ENCODE results near the gene NAV2. TPM values are rescaled to one million over a fixed set of nuclear protein-coding genes. Genes with fewer than 3 reads are reported as not detected.

NAV2 gene
- total and polyA plus RNA-seq, 2 experiments from 2014 or later = 26.0 to 45.0 TPM

- H3K36me3 Mint-ChIP-seq (ENCODE audit: low read depth) = peaks cover 21% of the 10 kb centered on the region
- H3K4me2 ChIP-seq = peak overlapping the region; percentile 27
- no peaks in the 10 kb centered on the region for H4K20me1 ChIP-seq (replicated peaks; ENCODE audit: insufficient read depth)
- ATAC-seq (no peak), DNase-seq (ENCODE audit: low spot score) (no peak)
- TF ChIP-seq EZH2phosphoT487 (IDR thresholded peaks at IDR 0.05; ENCODE audit: unreplicated experiment) (no peak), STAT1 (IDR thresholded peaks at IDR 0.05; ENCODE audit: unreplicated experiment) (no peak)
- H3K27ac ChIP-seq (ENCODE audit: low read depth) = no peak overlapping the region; the same call in 1 of the 2 replicates
- peak overlapping the region; percentile 75 for H3K27ac Mint-ChIP-seq
- no peaks in the 10 kb centered on the region for H3K9me2 ChIP-seq (ENCODE audit: insufficient read depth)
- H3K4me3 ChIP-seq = 0 out of 2 replicates have a peak overlapping the region, but pooled peaks have one; percentile 7
- no peaks in the 10 kb centered on the region for H3K36me3 ChIP-seq (ENCODE audit: insufficient read depth)
- H3K9me3 Mint-ChIP-seq = no peaks in the 10 kb centered on the region; the same call in 2 of the 3 replicates
- H2AFZ ChIP-seq = no peak overlapping the region
- H3K4me3 Mint-ChIP-seq = peak overlapping the region; percentile 31; the same call in 1 of the 3 replicates
- peaks cover 90% of the 10 kb centered on the region for H3K4me1 Mint-ChIP-seq
- no peaks in the 10 kb centered on the region; the same call in 1 of the 2 replicates for H3K27me3 ChIP-seq (ENCODE audit: insufficient read depth)
- H3F3A ChIP-seq (replicated peaks; ENCODE audit: low read depth) = no peaks in the 10 kb centered on the region
- peaks cover 59% of the 10 kb centered on the region for H3K79me2 ChIP-seq (replicated peaks; ENCODE audit: insufficient read depth)
- H3K27me3 Mint-ChIP-seq (ENCODE audit: insufficient read depth, low read depth, poor library complexity) = peaks cover 23% of the 10 kb centered on the region
- H3K4me1 ChIP-seq (ENCODE audit: insufficient read depth) = peaks cover 71% of the 10 kb centered on the region
Observed at GRCh38 chr11:20032127-20032526, 319.5 kb downstream of the NAV2 start.

DNA sequence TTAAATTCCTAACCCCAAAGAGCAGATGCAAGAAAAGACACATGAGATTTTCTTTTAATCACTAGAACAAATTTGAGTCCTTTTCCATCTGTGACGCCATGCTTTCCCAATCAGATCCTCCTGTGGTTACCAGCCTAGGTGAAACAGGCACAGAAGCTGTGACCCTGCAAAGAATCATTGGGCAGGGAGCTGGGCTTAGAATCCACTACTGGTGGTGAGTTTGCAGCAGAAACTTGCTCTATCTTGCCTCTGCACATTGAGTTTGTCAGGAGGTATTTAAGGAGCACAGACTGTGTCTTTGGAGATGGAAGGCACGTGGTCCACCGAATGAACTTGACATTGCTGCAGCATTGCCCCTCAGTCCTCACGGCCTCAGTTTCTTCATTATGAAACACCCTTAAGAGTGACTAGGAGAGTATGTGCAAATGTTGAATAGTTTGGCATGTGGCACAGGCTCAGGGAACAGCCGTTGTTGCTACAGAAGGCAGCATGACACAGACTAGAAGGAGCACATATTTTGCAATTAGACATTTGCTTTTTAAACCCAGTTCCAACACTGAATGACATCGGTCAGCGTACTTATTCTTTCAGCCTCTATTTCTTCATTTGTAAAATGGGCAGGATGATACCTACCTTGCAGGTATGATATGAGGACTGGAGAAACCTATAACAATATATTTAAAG is 320.1 kb downstream of the NAV2 start:
- Histone ChIP-seq H3K4me2 (peak overlapping the region; percentile 27; the same call in 1 of the 2 replicates), H3K36me3 (ENCODE audit: insufficient read depth) (no peaks in the 10 kb centered on the region), H2AFZ (no peak overlapping the region), H3K4me1 (ENCODE audit: insufficient read depth) (peaks cover 75% of the 10 kb centered on the region), H3K27me3 (ENCODE audit: insufficient read depth) (no peaks in the 10 kb centered on the region; the same call in 1 of the 2 replicates), H3F3A (replicated peaks; ENCODE audit: low read depth) (no peaks in the 10 kb centered on the region), H3K9me2 (ENCODE audit: insufficient read depth) (no peaks in the 10 kb centered on the region), H3K4me3 (no peak overlapping the region), H4K20me1 (replicated peaks; ENCODE audit: insufficient read depth) (no peaks in the 10 kb centered on the region), H3K27ac (ENCODE audit: low read depth) (no peak overlapping the region; the same call in 1 of the 2 replicates), H3K79me2 (replicated peaks; ENCODE audit: insufficient read depth) (peaks cover 59% of the 10 kb centered on the region)
- Mint-ChIP-seq H3K27me3 (ENCODE audit: insufficient read depth, low read depth, poor library complexity) (peaks cover 21% of the 10 kb centered on the region), H3K27ac (peak overlapping the region; percentile 75), H3K4me3 (peak overlapping the region; percentile 31; the same call in 1 of the 3 replicates), H3K4me1 (peaks cover 90% of the 10 kb centered on the region), H3K9me3 (no peaks in the 10 kb centered on the region; the same call in 2 of the 3 replicates), H3K36me3 (ENCODE audit: low read depth) (peaks cover 25% of the 10 kb centered on the region)
- ATAC-seq = no peak
- DNase-seq (ENCODE audit: low spot score) = no peak
- TF ChIP-seq EZH2 (IDR thresholded peaks at IDR 0.05; ENCODE audit: low read depth, unreplicated experiment) (no peak), POLR2AphosphoS5 (IDR thresholded peaks at IDR 0.05; ENCODE audit: low read depth) (no peak), ZNF114 (CRISPR knock-in tag; IDR thresholded peaks at IDR 0.05) (no peak), CREB1 (CRISPR knock-in tag; IDR thresholded peaks at IDR 0.05; ENCODE audit: low read depth) (no peak), REST (IDR thresholded peaks at IDR 0.05; ENCODE audit: unreplicated experiment) (no peak), STAT1 (IDR thresholded peaks at IDR 0.05; ENCODE audit: unreplicated experiment) (no peak), NANOG (IDR thresholded peaks at IDR 0.05; ENCODE audit: borderline replicate concordance) (no peak), EZH2phosphoT487 (IDR thresholded peaks at IDR 0.05; ENCODE audit: unreplicated experiment) (no peak), JUNB (IDR thresholded peaks at IDR 0.05; ENCODE audit: unreplicated experiment) (no peak), ZNF331 (CRISPR knock-in tag; IDR thresholded peaks at IDR 0.05; ENCODE audit: low read depth) (no peak)
- TF ChIP-seq, protein P1, sequence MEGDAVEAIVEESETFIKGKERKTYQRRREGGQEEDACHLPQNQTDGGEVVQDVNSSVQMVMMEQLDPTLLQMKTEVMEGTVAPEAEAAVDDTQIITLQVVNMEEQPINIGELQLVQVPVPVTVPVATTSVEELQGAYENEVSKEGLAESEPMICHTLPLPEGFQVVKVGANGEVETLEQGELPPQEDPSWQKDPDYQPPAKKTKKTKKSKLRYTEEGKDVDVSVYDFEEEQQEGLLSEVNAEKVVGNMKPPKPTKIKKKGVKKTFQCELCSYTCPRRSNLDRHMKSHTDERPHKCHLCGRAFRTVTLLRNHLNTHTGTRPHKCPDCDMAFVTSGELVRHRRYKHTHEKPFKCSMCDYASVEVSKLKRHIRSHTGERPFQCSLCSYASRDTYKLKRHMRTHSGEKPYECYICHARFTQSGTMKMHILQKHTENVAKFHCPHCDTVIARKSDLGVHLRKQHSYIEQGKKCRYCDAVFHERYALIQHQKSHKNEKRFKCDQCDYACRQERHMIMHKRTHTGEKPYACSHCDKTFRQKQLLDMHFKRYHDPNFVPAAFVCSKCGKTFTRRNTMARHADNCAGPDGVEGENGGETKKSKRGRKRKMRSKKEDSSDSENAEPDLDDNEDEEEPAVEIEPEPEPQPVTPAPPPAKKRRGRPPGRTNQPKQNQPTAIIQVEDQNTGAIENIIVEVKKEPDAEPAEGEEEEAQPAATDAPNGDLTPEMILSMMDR (conservative IDR thresholded peaks at IDR 0.05; ENCODE audit: low read depth in 2 of 2) = no peak
- TF ChIP-seq, protein P2, sequence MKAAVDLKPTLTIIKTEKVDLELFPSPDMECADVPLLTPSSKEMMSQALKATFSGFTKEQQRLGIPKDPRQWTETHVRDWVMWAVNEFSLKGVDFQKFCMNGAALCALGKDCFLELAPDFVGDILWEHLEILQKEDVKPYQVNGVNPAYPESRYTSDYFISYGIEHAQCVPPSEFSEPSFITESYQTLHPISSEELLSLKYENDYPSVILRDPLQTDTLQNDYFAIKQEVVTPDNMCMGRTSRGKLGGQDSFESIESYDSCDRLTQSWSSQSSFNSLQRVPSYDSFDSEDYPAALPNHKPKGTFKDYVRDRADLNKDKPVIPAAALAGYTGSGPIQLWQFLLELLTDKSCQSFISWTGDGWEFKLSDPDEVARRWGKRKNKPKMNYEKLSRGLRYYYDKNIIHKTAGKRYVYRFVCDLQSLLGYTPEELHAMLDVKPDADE (IDR thresholded peaks at IDR 0.05) = no peak

Data from GM23338 (cell line).